Pancreas (tissue), 10 donors: ENCODE results near the gene AP2S1. TPM values are rescaled to one million over a fixed set of nuclear protein-coding genes. Genes with fewer than 3 reads are reported as not detected.

Source experiments
- ATAC-seq, 4 donors: fragments of 200-7000 bp; cut with Tn5 transposase; one replicate each; pipeline versions ENCODE4 v1.8.0 to v1.9.1; 2020; ENCODE audit warnings: mild to moderate bottlenecking in 4 of 4, moderate library complexity in 4 of 4
- DNase-seq, 6 donors: peaks; one replicate each; pipeline ENCODE4 v3.0.0-alpha.2; 2020
- FAIRE-seq: peaks from 2 replicates; lab custom pipeline; 2012; peaks lifted over from hg19 to GRCh38; lab: Jason Lieb, UNC
- H3K27ac ChIP-seq, 4 donors: fragments of 200-600 bp; sonication (generic); 1 replicate in 3 of 4; 2 replicates in 1 of 4; pipeline versions ENCODE4 v1.5.0 to v1.8.0; 2020
- H3K27me3 ChIP-seq, 4 donors: fragments of 200-600 bp; one replicate each; pipeline ENCODE4 v1.8.0; 2021
- H3K36me3 ChIP-seq, 3 donors: fragments of 200-600 bp; sonication (generic) in 1 of 3; one replicate each; pipeline versions ENCODE4 v1.5.0 to v1.8.0; 2020 to 2021
- H3K4me1 ChIP-seq, 3 donors: fragments of 200-600 bp; one replicate each; pipeline ENCODE4 v1.8.0; 2021
- H3K4me3 ChIP-seq, 4 donors: fragments of 200-600 bp; sonication (generic) in 2 of 4; one replicate each; pipeline versions ENCODE4 v1.5.0 to v1.8.0; 2020 to 2021
- H3K9me3 ChIP-seq, 4 donors: fragments of 200-600 bp; one replicate each; pipeline ENCODE4 v1.8.0; 2021
- WGBS, 2 donors: extraction: QIAGEN DNeasy Blood & Tissue Kit; methylation state at CpG; one replicate each; pipeline ENCODE4 v1.1.7; 2013; 5-methylcytosine and 5-hydroxymethylcytosine counted together
- intact Hi-C, 3 donors: fragments of 100-400 bp; cut with DNase I; formaldehyde crosslinking; loops; one replicate each; pipeline versions ENCODE4 v1.11.1 to v1.14.2; 2022
- polyA plus RNA-seq, 2 donors: library from polyadenylated mRNA; stranded (reverse); fragments of 200-250 nt; gene quantifications; one replicate each; pipeline ENCODE4 v1.2.3, GENCODE V29; 2013
- total RNA-seq, 6 donors: library from RNA; stranded (reverse); fragmentation: NEBNext Ultra II Directional in 4 of 6; extraction: Animal tissue kit (Norgen Biotek cat#: 25700) in 4 of 6; gene quantifications; one replicate each; pipeline versions ENCODE4 v1.2.1 to v1.2.4, GENCODE V29; 2021 to 2023
- TF ChIP-seq, protein P1 (sequence below), 4 donors: fragments of 200-600 bp; sonication (generic) in 3 of 4; IDR thresholded peaks; one replicate each; pipeline versions ENCODE4 v1.5.0 to v1.8.0; 2021; ENCODE audit warnings: antibody characterized with exemption in 4 of 4
- donor health status: healthy with polysubstance abuse.
- donor health status: DM: no; HTN: no; CAD: no; lungs with moderate emphysema.
- donor health status: DM: no; HTN: no; CAD: no.
- donor health status: control.
- donor health status: control.
- donor health status: Bipolar disorder and iron deficiency.
- donor health status: DM: yes; HTN: yes; CAD: no.
- donor health status: DM: no; HTN: no; CAD: no.
- donor health status: DM: no; HTN: no; CAD: no.
- donor health status: DM: yes; HTN: yes; CAD: no.

The AP2S1 gene
- total and polyA plus RNA-seq, 8 donors = 34.5 to 50.9 (median 43.3) TPM

DNA sequence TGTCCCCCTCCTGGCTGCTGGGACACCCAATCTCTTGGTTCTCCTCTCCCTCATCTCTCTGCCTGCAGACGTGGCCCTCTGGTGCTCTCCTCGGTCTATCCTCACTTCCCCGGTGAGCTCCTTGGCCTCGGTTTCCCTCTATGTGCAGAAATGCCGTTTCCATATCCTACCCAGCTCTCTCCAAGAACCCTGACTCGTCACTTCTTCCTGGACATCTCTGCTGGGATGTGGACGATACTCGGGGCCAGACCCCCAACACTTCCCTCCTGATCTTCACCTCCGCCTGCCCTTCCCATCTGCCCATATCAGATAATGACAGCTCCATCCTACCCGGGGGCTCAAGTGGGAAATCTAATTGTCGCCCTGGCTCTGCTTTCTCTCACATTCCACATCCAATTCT, 7.9 kb downstream of the AP2S1 start:
- TF ChIP-seq, protein P1, sequence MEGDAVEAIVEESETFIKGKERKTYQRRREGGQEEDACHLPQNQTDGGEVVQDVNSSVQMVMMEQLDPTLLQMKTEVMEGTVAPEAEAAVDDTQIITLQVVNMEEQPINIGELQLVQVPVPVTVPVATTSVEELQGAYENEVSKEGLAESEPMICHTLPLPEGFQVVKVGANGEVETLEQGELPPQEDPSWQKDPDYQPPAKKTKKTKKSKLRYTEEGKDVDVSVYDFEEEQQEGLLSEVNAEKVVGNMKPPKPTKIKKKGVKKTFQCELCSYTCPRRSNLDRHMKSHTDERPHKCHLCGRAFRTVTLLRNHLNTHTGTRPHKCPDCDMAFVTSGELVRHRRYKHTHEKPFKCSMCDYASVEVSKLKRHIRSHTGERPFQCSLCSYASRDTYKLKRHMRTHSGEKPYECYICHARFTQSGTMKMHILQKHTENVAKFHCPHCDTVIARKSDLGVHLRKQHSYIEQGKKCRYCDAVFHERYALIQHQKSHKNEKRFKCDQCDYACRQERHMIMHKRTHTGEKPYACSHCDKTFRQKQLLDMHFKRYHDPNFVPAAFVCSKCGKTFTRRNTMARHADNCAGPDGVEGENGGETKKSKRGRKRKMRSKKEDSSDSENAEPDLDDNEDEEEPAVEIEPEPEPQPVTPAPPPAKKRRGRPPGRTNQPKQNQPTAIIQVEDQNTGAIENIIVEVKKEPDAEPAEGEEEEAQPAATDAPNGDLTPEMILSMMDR (IDR thresholded peaks at IDR 0.05) = no peak
- FAIRE-seq = no peak
- Histone ChIP-seq H3K27me3 (no peaks in the 10 kb centered on the region), H3K4me1 (no peaks in the 10 kb centered on the region), H3K9me3 (no peaks in the 10 kb centered on the region), H3K36me3 (peaks cover 0 to 11% (median 6%) of the 10 kb centered on the region in 3 donors), H3K4me3 (no peak overlapping the region), H3K27ac (no peak overlapping the region)
- DNase-seq = no peak
- no peak for ATAC-seq
- WGBS, 2 donors = 78 to 86% methylated on average over 11 of the region's 11 CpGs
- intact Hi-C loops = loop anchor here in 1 of 3 donors (5.0 kb wide), 1 partner anchor 85 kb away; no protein-coding TSS in a partner anchor

- H3K4me3 ChIP-seq = no peak overlapping the region
- H3K4me1 ChIP-seq = no peaks in the 10 kb centered on the region
- DNase-seq (no peak), FAIRE-seq (no peak), ATAC-seq (peak in 1 of 4 donors; percentile 14)
- no peaks in the 10 kb centered on the region for H3K9me3 ChIP-seq
- 82 to 85% methylated on average over 12 of the region's 12 CpGs for WGBS, 2 donors
- TF ChIP-seq, protein P1 (IDR thresholded peaks at IDR 0.05) = no peak
- intact Hi-C loops = loop anchor here in 2 of 3 donors (2.0 to 5.0 kb wide), 2 partner anchors 84 to 85 kb away; no protein-coding TSS in a partner anchor
- peaks cover 0 to 11% (median 8%) of the 10 kb centered on the region in 3 donors for H3K36me3 ChIP-seq
- H3K27ac ChIP-seq = no peak overlapping the region
- H3K27me3 ChIP-seq = no peaks in the 10 kb centered on the region
These were observed 9.1 kb downstream of the AP2S1 start for GRCh38 chr19:46841458-46842083.

- H3K36me3 ChIP-seq = peaks cover 0 to 11% (median 8%) of the 10 kb centered on the region in 3 donors
These were observed 10.1 kb downstream of the AP2S1 start for GRCh38 chr19:46840498-46840942.

DNA sequence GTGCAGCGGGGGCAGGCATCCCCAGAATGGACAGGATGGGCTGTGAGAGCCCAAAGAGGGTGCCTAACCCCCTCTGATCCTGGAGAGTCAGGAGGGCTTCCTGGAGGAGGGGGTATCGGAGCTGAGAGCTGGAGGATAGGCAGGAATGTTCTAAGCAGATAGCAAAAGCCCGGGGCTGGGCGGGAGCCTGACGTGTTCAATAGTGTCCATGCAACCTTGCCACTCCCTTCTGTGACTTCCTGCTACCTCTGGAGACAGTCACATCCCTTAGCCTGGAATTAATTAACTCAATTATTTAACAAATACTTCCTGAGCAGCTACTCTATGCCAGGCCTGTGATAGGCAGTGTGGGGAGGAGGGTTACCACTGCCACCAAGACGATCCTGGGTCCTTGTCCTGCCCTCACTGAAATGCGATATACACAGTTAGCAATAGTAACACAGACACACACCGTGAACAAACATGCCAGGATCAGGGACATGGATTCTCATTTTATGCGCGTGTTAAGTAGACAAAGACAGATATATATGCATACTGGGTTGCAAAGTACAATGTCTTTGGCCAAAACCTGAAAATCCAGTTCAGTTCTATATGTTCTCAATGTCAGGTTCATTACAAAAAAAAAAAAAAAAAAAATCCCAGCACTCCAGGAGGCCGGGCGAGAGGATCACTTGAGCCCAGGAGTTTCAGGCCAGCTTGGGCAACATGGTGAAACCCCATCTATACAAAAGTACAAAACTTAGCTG, 10.7 kb downstream of the AP2S1 start:
- intact Hi-C loops = loop anchor here (2.0 to 10.0 kb wide), 3 partner anchors 83 to 85 kb away; no protein-coding TSS in a partner anchor
- no peaks in the 10 kb centered on the region for H3K4me1 ChIP-seq
- H3K9me3 ChIP-seq = no peaks in the 10 kb centered on the region
- H3K27me3 ChIP-seq = no peaks in the 10 kb centered on the region
- 74 to 75% methylated on average over 12 of the region's 12 CpGs for WGBS, 2 donors
- TF ChIP-seq, protein P1 (IDR thresholded peaks at IDR 0.05) = no peak
- H3K4me3 ChIP-seq = no peak overlapping the region
- ATAC-seq (peak; percentile 16 to 27 (median 18)), FAIRE-seq (no peak), DNase-seq (no peak)
- no peak overlapping the region for H3K27ac ChIP-seq
- peaks cover 0 to 11% (median 8%) of the 10 kb centered on the region in 3 donors for H3K36me3 ChIP-seq

More at GRCh38 chr19:46840498-46840942, 10.1 kb downstream of the AP2S1 start:
- H3K4me3 ChIP-seq = no peak overlapping the region
- intact Hi-C loops = loop anchor here in 2 of 3 donors (2.0 to 5.0 kb wide), 2 partner anchors 83 to 84 kb away; no protein-coding TSS in a partner anchor
- H3K4me1 ChIP-seq = no peaks in the 10 kb centered on the region
- TF ChIP-seq, protein P1 (IDR thresholded peaks at IDR 0.05) = peak; percentile 49 to 71 (median 64)
- no peaks in the 10 kb centered on the region for H3K27me3 ChIP-seq
- WGBS, 2 donors = 18 to 19% methylated on average over 13 of the region's 13 CpGs
- FAIRE-seq = no peak
- H3K27ac ChIP-seq = no peak overlapping the region
- no peak for DNase-seq
- ATAC-seq = peak; percentile 68 to 90 (median 80)
- H3K9me3 ChIP-seq = no peaks in the 10 kb centered on the region
